Mucosa of descending colon (tissue), 3 donors: ENCODE results near the gene FAM13B. TPM values are rescaled to one million over a fixed set of nuclear protein-coding genes. Genes with fewer than 3 reads are reported as not detected.

Experiments used
- ATAC-seq: fragments of 200-7000 bp; cut with Tn5 transposase; one replicate; pipeline ENCODE4 v1.9.1; 2020; ENCODE audit warnings: mild to moderate bottlenecking, moderate library complexity
- DNase-seq, 3 donors: peaks; one replicate each; pipeline ENCODE4 v3.0.0-alpha.2; 2020
- H3K36me3 ChIP-seq: fragments of 200-600 bp; one replicate; pipeline ENCODE4 v1.8.0; 2021; ENCODE audit warnings: low read depth, mild to moderate bottlenecking
- H3K4me1 ChIP-seq: fragments of 200-600 bp; one replicate; pipeline ENCODE4 v1.8.0; 2021; ENCODE audit warnings: low read depth, mild to moderate bottlenecking
- H3K4me3 ChIP-seq: fragments of 200-600 bp; one replicate; pipeline ENCODE4 v1.8.0; 2021; ENCODE audit warnings: mild to moderate bottlenecking
- H3K9me3 ChIP-seq: fragments of 200-600 bp; one replicate; pipeline ENCODE4 v1.8.0; 2021; ENCODE audit warnings: mild to moderate bottlenecking
- CTCF ChIP-seq: fragments of 200-600 bp; IDR thresholded peaks from one replicate; pipeline ENCODE4 v1.8.0; 2022; ENCODE audit warnings: antibody characterized with exemption, mild to moderate bottlenecking
- intact Hi-C, 2 donors: fragments of 100-400 bp; cut with DNase I in 1 of 2; cut with micrococcal nuclease in 1 of 2; formaldehyde crosslinking; loops; one replicate each; pipeline versions ENCODE4 v1.11.0 to v1.11.1; 2022; cut with DNase I, micrococcal nuclease
- total RNA-seq, 3 donors: library from RNA; stranded (reverse); fragmentation: NEBNext Ultra II Directional in 2 of 3; extraction: Animal tissue kit (Norgen Biotek cat#: 25700) in 2 of 3; gene quantifications; one replicate each; pipeline versions ENCODE4 v1.2.1 to v1.2.4, GENCODE V29; 2021 to 2023
- donor health status: DM: no; HTN: no; CAD: no; lungs with moderate emphysema.
- donor health status: DM: no; HTN: no; CAD: no.
- donor health status: DM: no; HTN: yes; CAD: no.

FAM13B gene
- total RNA-seq, 3 donors from 2014 or later: 25.5 to 58.4 (median 25.8) TPM

GRCh38 chr5:138037907-138038633, 5.2 kb upstream of the FAM13B start:
- H3K4me1 ChIP-seq: no peaks in the 10 kb centered on the region
- no peak for TF ChIP-seq CTCF
- H3K4me3 ChIP-seq: no peak overlapping the region
- no peaks in the 10 kb centered on the region for H3K36me3 ChIP-seq
- intact Hi-C loops: no loop called here
- DNase-seq (no peak), ATAC-seq (no peak)
- H3K9me3 ChIP-seq: no peaks in the 10 kb centered on the region

DNA sequence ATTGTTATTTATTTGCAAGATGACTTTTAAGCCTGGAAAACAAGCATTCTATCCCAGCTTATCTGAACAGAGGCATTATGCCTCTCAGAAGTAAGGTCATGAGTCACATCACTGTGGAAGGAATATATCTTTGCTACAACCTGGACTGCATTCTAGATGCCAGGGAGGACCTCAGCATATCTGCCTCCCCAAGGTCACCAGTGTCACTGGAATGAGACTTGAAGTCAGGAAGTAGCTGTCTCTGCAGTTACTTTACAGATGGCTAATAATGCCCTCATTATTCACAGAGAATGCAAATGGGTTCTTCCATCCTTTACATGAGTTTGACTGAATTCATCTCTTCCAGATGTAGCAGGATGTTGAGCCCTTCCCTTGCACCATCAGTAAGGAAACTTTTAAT, 4.4 kb upstream of the FAM13B start:
- H3K4me1 ChIP-seq: no peaks in the 10 kb centered on the region
- no peaks in the 10 kb centered on the region for H3K36me3 ChIP-seq
- ATAC-seq (no peak), DNase-seq (no peak)
- TF ChIP-seq CTCF: no peak
- H3K4me3 ChIP-seq: no peak overlapping the region
- intact Hi-C loops: no loop called here
- no peaks in the 10 kb centered on the region for H3K9me3 ChIP-seq

DNA sequence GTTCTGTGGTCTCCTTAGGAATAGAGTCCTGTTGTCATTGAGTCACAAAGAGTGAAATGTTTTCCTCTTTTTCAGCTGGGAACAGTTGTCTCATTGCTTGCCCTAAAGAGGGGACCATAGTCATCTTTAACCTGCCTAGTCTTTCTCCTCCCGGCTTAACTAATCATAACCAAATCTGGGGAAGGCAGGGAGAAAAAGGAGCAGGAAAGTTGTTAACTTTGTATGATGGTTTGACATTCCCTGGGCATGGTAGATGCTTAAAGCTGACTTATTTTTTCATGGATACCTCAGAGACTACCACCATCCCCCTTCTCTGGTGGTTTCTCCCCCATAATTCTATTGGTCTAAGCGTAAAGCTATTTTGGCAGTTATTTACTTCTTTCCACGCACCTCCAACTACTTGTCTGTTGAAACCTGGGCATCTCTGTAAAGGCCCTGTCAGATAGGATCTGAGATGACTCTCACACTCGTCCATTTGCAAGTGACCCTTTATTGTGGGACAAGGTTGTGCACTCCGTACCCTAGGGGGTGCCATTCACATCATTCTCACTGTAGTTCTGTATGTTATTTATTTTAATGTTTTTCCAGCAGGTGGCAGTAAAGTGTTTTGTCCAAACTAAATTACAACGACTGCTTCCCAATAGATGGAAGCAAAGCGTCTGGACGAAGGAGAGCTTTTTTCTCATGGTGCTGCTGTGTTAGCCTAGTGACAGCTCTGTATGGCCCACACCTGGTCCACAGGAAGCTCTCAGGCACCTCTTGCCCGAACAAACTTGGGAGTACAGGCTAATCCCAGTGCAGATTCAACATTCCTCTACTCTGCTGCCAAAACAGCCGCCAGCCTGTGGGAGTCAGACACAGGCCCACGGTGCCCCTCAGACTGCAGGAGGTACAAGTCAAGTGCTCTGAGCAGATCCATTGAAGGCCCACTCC, 3.0 kb upstream of the FAM13B start:
- ATAC-seq (peak; percentile 54), DNase-seq (peak in 2 of 3 donors; percentile 44 to 77)
- peaks cover 10% of the 10 kb centered on the region for H3K4me1 ChIP-seq
- peak; percentile 63 for TF ChIP-seq CTCF
- H3K36me3 ChIP-seq: no peaks in the 10 kb centered on the region
- H3K4me3 ChIP-seq: no peak overlapping the region
- intact Hi-C loops: no loop called here
- H3K9me3 ChIP-seq: no peaks in the 10 kb centered on the region

DNA sequence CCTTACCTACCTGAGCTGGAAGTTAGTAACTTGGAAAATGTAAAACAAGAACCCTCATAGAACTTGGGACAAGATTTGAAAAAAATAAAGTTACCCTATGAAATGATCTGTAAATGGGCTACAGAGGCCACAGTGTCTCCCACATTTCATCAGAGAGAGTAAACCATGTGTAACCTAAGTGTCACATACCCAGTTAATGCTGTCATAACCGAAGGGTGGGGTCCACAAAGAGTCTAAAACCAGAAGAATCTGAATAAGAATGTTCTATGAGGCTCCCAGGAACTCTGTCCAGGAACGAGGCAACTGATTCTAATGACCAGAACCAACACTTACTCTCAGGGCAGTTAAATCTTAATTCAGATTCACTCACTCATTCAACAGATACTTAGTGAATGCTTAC, 1.0 kb upstream of the FAM13B start:
- Histone ChIP-seq H3K36me3 (no peaks in the 10 kb centered on the region), H3K4me3 (no peak overlapping the region), H3K9me3 (no peaks in the 10 kb centered on the region), H3K4me1 (peaks cover 16% of the 10 kb centered on the region)
- no peak for DNase-seq
- no peak for ATAC-seq
- intact Hi-C loops: no loop called here
- no peak for TF ChIP-seq CTCF

GRCh38 chr5:138033386-138033808, 518 bp upstream of the FAM13B start:
- no peak for DNase-seq
- H3K36me3 ChIP-seq: no peaks in the 10 kb centered on the region
- ATAC-seq: peak; percentile 49
- intact Hi-C loops: no loop called here
- peak overlapping the region; percentile 84 for H3K4me3 ChIP-seq
- H3K9me3 ChIP-seq: no peaks in the 10 kb centered on the region
- peaks cover 16% of the 10 kb centered on the region for H3K4me1 ChIP-seq
- TF ChIP-seq CTCF: no peak
